ENCODE results near the gene TLCD4.

- no peak for TF ChIP-seq EZH2 (IDR thresholded peaks at IDR 0.05; ENCODE audit: borderline replicate concordance, low read length)
- TF ChIP-seq, protein P1, sequence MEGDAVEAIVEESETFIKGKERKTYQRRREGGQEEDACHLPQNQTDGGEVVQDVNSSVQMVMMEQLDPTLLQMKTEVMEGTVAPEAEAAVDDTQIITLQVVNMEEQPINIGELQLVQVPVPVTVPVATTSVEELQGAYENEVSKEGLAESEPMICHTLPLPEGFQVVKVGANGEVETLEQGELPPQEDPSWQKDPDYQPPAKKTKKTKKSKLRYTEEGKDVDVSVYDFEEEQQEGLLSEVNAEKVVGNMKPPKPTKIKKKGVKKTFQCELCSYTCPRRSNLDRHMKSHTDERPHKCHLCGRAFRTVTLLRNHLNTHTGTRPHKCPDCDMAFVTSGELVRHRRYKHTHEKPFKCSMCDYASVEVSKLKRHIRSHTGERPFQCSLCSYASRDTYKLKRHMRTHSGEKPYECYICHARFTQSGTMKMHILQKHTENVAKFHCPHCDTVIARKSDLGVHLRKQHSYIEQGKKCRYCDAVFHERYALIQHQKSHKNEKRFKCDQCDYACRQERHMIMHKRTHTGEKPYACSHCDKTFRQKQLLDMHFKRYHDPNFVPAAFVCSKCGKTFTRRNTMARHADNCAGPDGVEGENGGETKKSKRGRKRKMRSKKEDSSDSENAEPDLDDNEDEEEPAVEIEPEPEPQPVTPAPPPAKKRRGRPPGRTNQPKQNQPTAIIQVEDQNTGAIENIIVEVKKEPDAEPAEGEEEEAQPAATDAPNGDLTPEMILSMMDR (conservative IDR thresholded peaks at IDR 0.05 in 1 of 2, IDR thresholded peaks at IDR 0.05 in 1 of 2; ENCODE audit: extremely low read depth in 1 of 2, insufficient read depth in 1 of 2, low read depth in 1 of 2, low read length in 2 of 2): no peak
Observed at GRCh38 chr1:95085376-95085775, 31.8 kb upstream of the TLCD4 start.
